DMS79 treated with DMSO at 0.1 percent for 48 hours (cell line): ENCODE data around the gene SLC4A1.
A peak's percentile ranks its signal among the peaks of the same experiment; 100 is the strongest.

ENCODE experiments used
- DNase-seq: peaks from one replicate; lab custom pipeline; 2025; lab: John Stamatoyannopoulos, UW

The SLC4A1 gene

DNA sequence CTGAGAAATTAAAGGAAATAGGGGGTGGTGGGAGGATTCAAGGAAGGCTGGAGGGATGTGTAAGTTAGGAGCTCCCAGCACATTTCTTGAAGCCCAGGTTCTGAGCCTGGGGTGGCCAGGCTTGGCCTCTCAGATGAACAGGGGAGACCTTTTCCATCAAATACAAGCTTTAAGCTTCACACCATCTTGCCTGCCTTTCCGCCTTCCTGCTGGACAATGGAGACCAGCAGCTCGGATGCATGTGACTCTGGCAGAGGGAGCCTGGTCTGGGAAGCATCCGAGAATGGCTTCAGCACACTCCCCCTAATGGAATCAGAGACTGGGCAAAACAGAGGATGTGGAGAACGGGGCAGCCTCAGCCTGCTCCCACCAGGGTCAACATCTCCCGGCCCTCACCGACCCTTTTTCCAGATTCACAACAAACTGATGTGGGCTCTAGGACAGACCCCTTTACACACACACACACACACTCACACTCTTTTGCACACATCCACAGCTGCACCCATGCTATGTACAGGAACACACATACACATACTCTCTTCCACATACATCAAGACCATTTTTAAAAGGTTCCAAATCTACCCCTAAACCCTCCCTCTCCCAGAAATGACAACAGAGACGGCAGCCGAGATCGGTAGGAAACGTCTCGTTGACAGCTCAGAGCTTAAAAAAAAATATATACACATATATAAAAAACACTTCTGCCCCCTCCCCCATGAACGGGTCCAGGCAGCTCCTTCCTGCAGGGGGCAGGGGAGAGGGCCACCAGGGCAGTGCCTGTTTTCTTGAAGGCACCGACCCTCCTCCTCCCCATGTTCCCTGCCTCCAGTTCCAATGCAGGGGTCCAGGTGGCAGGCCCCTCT is 61.7 kb downstream of the SLC4A1 start:
- no peak for DNase-seq

DNA sequence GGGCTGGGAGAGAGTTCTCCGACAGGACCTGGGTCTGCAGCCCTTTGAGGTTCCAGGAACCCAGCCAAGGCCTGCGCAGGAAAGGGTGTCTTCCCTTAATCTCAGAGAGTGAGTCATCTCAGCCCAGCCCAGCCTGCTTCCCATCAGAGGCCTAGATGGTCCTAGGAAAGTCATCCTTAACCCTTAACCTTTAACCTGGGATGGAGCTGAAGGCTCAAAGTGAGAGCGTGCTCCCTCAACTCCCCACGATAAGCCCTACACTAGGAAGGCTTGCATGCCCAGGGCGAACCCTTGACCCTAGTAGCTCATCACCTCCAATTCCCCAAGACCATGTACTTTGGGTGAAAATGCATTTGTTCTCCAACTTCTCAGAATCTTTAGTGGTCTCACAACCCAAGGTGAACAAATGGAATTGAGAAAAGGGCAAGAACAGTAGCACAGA is 63.5 kb downstream of the SLC4A1 start:
- DNase-seq = no peak

DNA sequence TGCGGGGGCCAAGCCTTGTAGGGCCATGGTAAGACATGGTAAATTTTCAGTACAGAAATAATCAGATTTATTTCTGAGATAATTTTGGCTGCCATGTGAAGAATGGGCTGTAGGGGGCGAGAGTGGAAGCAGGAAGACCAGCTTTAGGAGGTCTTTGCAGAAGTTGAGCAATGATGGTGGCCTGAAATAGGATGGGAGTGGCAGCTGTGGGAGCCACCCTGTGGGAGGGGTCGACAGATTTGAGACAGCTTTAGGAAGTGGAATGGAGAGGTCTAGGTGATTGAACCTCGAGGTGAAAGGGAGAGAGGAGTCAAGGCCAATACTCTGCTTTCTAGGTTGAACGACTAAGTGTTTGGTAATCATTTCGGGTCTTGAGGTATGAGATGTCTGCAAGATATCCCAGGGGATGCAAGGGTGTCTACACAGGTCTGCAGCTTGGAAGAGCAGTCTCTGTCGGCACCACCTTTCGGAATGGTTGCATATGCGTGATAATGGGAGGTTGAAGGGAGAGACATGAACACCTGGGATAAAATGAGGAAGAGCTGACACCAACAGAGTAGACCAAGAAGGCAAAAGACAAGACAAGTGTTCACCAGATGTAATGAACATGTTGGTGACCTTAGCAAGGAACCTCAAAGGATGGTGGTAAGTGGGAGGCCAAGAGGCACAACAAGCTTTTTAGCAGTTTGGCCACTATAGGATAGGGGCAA is 64.0 kb downstream of the SLC4A1 start:
- no peak for DNase-seq

DNA sequence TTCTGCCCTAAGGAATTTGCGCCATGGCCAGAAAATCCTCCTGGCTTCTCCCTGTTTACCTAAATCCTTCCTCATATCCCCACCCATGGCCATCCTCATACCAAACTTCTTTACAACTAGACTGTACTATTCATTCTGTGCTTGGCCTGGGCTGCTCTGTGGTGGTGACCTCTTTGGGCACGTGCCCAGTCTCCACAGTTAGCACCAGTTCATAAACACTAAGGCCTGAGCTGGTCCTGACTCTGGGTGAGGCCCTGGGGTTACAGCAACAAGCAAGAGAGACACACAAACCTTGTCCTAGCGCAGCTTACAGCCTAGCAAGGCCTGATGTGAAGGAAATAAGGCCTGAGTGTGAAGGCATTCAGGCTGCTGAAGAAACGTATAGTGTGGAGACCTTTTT is 65.2 kb downstream of the SLC4A1 start:
- no peak for DNase-seq

DNA sequence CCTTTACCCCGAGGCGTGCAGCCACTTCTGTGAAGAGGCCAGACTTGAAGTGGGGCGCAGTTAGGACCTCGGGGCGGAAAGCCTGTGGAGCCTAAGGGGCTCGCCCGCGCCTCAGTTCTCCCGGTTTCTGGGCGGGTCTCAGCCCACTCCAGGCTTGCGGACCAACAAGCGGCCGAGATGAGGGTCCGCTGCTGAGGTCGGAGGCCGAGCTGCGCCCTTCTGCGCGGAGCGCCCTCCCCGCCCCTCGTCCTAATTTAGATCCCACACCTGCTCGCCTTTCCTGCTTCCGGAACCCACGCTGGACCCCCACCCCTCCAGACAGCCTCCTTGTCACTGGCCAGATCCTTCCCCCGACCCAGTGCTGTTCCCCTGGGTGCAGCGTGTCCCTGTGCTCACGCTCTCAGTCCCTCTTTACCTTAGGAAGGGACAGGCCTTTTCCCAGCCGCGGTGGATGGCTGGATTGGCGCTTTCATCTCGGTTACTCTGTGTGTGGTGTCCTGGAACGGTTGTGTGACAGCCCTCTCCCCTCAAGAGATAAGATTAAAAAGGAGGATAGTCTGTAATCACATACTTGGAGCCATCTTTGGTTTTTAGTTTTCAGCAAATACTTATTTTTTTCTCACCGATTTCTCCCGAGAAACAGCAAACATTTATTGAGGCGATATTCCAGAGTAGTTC is 67.3 kb downstream of the SLC4A1 start:
- peak; percentile 60 for DNase-seq

DNA sequence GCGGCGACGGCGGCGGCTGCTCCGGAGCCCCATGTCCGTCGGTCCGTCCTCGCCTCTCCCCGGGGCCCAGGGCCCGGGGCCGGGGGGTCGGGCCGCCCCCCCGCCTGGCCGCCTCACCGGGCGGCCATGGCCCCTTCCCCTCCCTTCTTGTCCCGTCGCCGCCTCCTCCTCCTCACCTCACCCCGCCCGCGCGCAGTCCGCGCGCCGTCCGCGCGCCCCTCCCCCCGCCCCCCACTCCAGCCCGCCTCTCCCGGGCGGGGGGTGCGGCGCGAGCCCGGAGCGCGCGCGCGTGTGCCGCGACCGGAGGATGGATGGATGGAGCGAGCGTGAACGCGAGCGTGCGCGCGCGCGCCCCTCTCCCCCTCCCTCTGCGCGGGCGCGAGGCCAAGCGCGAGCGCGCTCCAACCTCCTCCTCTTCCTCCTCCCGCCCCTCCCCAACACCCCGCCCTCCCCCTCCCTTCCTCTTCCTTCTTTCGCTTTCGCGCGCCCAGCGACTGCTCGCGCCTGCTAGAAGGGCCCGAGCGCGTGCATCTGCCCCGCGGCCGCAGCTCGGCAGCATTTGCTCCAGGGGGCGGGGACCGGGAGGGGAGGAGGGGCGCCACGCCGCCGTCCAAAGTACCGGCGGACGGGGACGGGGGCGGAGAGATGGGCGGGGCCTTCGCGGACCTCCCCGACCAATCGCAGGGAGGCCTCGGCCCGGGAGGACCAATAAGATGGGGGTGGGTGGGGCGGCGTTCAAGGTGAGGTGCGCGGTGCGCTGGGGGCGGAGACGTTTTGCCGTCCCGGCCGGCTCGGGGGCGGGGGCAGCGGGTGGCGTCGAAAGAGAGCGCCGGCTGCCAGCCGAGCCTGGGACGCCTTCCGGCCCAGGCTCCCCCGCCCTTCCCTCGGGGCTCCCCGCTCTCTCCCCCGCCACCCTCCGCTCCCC is 68.1 kb downstream of the SLC4A1 start, which contains the start of gene ATXN7L3:
Gene ATXN7L3 (minus strand): TSS at position 332 of the 925 bp plus-strand sequence. CDS start 1,814 bp downstream, outside the sequence.
- DNase-seq = peak; percentile 91

DNA sequence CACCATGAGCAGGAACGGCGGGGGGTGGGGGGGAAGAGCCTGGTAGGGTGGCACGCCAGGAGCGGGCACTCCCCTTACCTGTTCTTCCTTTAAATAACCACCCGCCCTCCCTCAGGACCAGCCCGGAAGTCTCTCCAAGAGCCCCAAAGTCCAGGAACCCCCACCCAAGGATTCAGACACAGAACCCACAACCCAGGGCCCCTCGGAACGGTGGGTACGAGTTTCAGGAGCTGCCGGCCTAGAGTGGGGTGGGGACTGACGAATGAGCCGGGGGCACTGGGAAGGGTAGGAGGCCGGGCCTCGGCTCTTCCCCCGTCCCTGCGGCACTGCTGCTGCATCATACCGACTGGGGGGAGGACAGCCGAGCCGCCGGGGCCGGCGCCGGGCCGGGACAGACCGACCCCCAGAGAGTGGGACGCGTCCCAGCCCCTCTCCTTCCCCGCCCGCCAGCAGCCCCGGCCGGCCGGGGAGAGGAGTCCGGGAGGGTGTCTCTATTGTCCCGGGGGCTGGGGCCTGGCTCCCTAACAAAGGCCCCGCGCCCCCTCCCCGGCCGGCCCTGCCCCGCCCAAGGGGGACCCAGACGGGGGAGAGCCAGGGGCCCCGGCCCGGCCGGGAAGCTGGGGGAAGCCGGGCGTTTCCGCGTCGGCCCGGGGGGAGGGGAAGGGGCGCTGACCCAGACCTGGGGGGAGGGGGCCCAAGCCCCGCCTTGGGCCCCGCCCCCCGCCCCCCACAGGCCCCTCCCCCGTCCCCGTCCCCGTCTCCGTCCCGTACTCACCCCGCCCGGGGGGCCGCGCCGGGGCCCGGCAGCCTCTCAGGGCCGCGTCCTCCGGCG is 69.0 kb downstream of the SLC4A1 start:
- no peak for DNase-seq
